ENCODE results near the gene FALEC. TPM values are rescaled to one million over a fixed set of nuclear protein-coding genes. Genes with fewer than 3 reads are reported as not detected.
"Not testable (repeated sequence)": the region's sequence is repeated elsewhere in the genome, so short reads cannot be mapped to it uniquely, and the experiment has no call there.

The FALEC gene
- total RNA-seq, 1 donor from 2014 or later = 1.9 TPM

DNA sequence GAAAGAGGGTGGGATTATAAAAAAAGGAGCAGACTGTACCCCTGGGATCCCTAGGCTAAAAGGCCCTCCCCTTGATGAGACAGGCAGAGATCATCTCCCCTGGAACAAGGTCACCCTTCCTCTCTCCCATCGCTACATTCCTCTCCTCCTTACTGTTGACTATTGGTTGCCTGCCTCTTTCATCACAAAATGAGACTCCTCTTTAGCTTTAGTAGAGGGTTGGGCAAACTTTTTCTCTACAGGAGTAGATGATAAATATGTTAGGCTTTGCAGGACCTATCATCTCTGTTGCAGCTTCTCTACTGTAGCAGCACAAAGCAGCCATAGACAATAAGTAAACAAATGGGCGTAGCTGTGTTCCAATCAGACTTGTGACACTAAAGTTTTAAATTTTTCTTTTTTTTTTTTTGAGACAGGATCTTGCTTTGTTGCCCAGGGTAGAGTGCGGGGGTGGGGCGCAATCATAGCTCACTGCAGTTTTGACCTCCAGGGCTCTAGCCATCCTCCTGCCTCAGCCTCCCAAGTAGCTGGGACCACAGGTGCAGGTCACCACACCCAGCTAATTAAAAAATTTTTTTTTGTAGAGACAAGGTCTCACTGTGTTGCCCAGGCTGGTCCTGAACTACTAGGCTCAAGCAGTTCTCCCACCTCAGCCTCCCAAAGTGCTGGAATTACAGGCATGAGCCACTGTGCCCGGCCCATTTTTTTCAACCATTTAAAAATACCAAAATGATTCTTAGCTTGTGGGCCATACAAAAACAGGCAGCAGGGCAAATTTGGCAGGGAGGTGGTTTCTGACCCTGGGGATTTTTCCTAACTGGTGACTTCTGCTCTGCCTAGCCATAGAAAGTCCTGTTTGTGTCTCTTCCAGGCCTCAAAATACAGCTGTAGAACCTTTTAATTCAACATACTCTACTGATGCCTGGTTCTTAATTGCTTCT, 48.8 kb downstream of the FALEC start:
- H3K27me3 Mint-ChIP-seq (ENCODE audit: low read depth) = no peaks in the 10 kb centered on the region
- DNase-seq (ENCODE audit: low spot score in 2 of 2, unreplicated experiment in 2 of 2) = no peak
- H3K27ac Mint-ChIP-seq = peak overlapping the region; percentile 100
- H3K4me3 Mint-ChIP-seq = no peak overlapping the region
- no peaks in the 10 kb centered on the region for H3K36me3 Mint-ChIP-seq
- TF ChIP-seq CTCF (IDR thresholded peaks at IDR 0.05; ENCODE audit: unreplicated experiment) = no peak
- peaks cover 76% of the 10 kb centered on the region for H3K4me1 Mint-ChIP-seq
- H3K9me3 Mint-ChIP-seq = no peaks in the 10 kb centered on the region

DNA sequence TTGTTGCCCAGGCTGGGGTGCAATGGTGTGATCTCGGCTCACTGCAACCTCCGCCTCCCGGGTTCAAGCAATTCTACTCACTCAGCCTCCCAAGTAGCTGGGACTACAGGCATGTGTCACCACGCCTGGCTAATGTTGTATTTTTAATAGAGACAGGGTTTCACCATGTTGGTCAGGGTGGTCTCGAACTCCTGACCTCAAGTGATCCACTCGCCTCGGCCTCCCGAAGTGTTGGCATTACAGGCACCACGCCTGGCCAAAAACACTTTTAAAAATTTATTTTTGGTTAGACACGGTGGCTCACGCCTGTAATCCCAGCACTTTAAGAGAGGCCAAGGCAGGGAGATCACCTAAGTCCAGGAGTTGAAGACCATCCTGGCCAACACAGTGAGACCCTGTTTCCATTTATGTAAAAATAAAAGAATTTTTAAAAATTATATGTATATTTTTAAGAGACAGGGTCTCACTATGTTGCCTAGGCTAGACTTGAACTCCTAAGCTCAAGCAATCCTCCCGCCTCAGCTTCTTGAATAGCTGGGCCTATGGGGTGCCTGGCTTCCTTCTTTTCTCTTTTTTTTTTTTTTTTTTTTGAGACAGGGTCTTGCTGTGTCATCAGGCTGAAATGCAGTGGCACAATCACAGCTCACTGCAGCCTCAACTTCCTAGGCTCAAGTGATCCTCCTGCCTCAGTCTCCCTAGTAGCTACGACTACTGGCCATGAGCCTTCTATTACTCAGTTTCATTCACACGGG, 49.9 kb downstream of the FALEC start:
- not testable (repeated sequence) for H3K9me3 Mint-ChIP-seq; DNase-seq (ENCODE audit: low spot score in 2 of 2, unreplicated experiment in 2 of 2); H3K36me3 Mint-ChIP-seq; H3K27me3 Mint-ChIP-seq (ENCODE audit: low read depth); H3K4me3 Mint-ChIP-seq
- Mint-ChIP-seq H3K27ac (peak overlapping the region; percentile 100), H3K4me1 (peaks cover 80% of the 10 kb centered on the region)

- H3K9me3 Mint-ChIP-seq = no peaks in the 10 kb centered on the region
These were observed 51.2 kb downstream of the FALEC start for GRCh38 chr1:150566589-150567340.

DNA sequence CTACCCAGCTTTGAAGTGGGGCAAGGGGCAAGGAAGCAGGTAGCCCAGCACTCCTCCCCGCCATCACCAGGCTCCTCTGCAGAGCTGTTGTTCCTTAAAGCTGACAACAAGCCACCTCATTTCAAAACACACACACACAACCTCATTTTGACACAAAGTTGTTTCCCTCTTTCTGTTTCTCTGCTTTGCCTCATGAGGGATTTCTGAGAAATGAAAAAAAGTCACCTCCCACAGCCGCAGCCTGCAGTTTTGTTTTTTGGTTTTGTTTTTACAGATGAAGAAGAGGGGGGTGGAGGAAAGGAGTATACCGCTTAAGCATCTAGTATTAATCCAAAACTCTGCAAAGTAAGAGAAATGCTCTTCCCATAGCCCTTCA, 51.8 kb downstream of the FALEC start:
- DNase-seq (ENCODE audit: low spot score in 2 of 2, unreplicated experiment in 2 of 2) = no peak
- peaks cover 4% of the 10 kb centered on the region for H3K36me3 Mint-ChIP-seq

More at GRCh38 chr1:150566589-150567340, 51.2 kb downstream of the FALEC start:
- TF ChIP-seq CTCF (IDR thresholded peaks at IDR 0.05; ENCODE audit: unreplicated experiment) = no peak
- H3K27me3 Mint-ChIP-seq (ENCODE audit: low read depth) = no peaks in the 10 kb centered on the region
- peak overlapping the region; percentile 52 for H3K4me3 Mint-ChIP-seq
- H3K4me1 Mint-ChIP-seq = peaks cover 68% of the 10 kb centered on the region
- DNase-seq (ENCODE audit: low spot score in 2 of 2, unreplicated experiment in 2 of 2) = no peak
- H3K27ac Mint-ChIP-seq = peak overlapping the region; percentile 100
- H3K36me3 Mint-ChIP-seq = peaks cover 4% of the 10 kb centered on the region

More for the DNA sequence above, 51.8 kb downstream of the FALEC start:
- no peaks in the 10 kb centered on the region for H3K27me3 Mint-ChIP-seq (ENCODE audit: low read depth)
- H3K4me1 Mint-ChIP-seq = peaks cover 64% of the 10 kb centered on the region
- no peak for TF ChIP-seq CTCF (IDR thresholded peaks at IDR 0.05; ENCODE audit: unreplicated experiment)
- H3K27ac Mint-ChIP-seq = peak overlapping the region; percentile 100
- peak overlapping the region; percentile 52 for H3K4me3 Mint-ChIP-seq
- no peaks in the 10 kb centered on the region for H3K9me3 Mint-ChIP-seq
